Chondrocyte (in vitro differentiated cells): ENCODE measurements around the gene AKAP3. TPM values are rescaled to one million over a fixed set of nuclear protein-coding genes. Genes with fewer than 3 reads are reported as not detected.

Experiments
- DNase-seq: peaks from one replicate; pipeline ENCODE4 v3.0.0; 2021; ENCODE audit warnings: mixed read lengths, low spot score
- H3K27ac Mint-ChIP-seq: one replicate; pipeline ENCODE4 v1.8.0; 2021; ENCODE audit warnings: mild to moderate bottlenecking, moderate library complexity, mixed read lengths; ENCODE audit not compliant: unreplicated experiment
- H3K27me3 Mint-ChIP-seq: 2 replicates; pipeline ENCODE4 v1.8.0; 2021; ENCODE audit warnings: low read depth, mixed read lengths
- H3K36me3 Mint-ChIP-seq: 2 replicates; pipeline ENCODE4 v1.8.0; 2021; ENCODE audit warnings: low read depth, mixed read lengths
- H3K4me1 Mint-ChIP-seq: 2 replicates; pipeline ENCODE4 v1.8.0; 2021; ENCODE audit warnings: low read depth, mild to moderate bottlenecking, mixed read lengths
- H3K4me3 Mint-ChIP-seq: one replicate; pipeline ENCODE4 v1.8.0; 2021; ENCODE audit warnings: mild to moderate bottlenecking, moderate library complexity, mixed read lengths; ENCODE audit not compliant: unreplicated experiment
- H3K9me3 Mint-ChIP-seq: 2 replicates; pipeline ENCODE4 v1.8.0; 2021; ENCODE audit warnings: low read depth, mixed read lengths
- CTCF ChIP-seq: fragments of 200-600 bp; sonication (generic); IDR thresholded peaks from 2 replicates; pipeline ENCODE4 v1.5.0; 2021; ENCODE audit warnings: antibody characterized with exemption, mild to moderate bottlenecking, moderate library complexity
- total RNA-seq: library from RNA; stranded (reverse); gene quantifications from 3 replicates; pipeline ENCODE4 v1.2.1, GENCODE V29; 2021

The AKAP3 gene
- total RNA-seq, 1 donor from 2014 or later = 0.57 TPM

DNA sequence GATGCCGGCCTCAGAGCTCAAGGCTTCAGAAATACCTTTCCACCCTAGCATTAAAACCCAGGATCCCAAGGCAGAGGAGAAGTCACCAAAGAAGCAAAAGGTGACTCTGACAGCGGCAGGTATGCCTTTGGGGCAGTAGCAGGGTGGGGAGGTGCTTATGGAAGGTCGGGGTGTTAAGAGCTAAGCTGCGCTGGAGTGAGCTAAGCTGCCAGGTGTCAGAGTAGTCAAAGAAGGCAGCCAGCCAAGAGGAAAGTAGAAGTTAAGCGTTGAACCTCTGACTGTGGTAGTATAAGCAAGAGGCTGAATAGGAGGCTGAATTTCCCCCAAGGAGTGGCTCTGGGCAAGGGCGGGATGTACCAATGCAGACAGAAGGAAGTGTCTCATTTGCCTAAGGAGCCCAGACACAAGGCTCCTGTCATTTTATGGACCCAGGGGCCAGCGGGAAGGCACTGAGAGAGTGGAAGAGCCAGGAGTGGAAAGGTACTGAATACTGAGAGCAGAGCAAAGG, 57.6 kb downstream of the AKAP3 start:
- peaks cover 12% of the 10 kb centered on the region for H3K27me3 Mint-ChIP-seq
- no peak overlapping the region for H3K27ac Mint-ChIP-seq
- no peak for DNase-seq

GRCh38 chr12:4589941-4590340, 58.9 kb downstream of the AKAP3 start:
- H3K27ac Mint-ChIP-seq = no peak overlapping the region
- no peak overlapping the region for H3K4me3 Mint-ChIP-seq
- DNase-seq = no peak
- peaks cover 10% of the 10 kb centered on the region for H3K27me3 Mint-ChIP-seq
- no peaks in the 10 kb centered on the region for H3K4me1 Mint-ChIP-seq
- H3K9me3 Mint-ChIP-seq = peaks cover 2% of the 10 kb centered on the region
- no peak for TF ChIP-seq CTCF
- H3K36me3 Mint-ChIP-seq = no peaks in the 10 kb centered on the region

More for the DNA sequence above, 57.6 kb downstream of the AKAP3 start:
- Mint-ChIP-seq H3K36me3 (no peaks in the 10 kb centered on the region), H3K9me3 (peaks cover 2% of the 10 kb centered on the region), H3K4me3 (no peak overlapping the region), H3K4me1 (no peaks in the 10 kb centered on the region)
- no peak for TF ChIP-seq CTCF

- Mint-ChIP-seq H3K4me1 (no peaks in the 10 kb centered on the region), H3K9me3 (peaks cover 2% of the 10 kb centered on the region), H3K27me3 (peaks cover 5% of the 10 kb centered on the region), H3K27ac (no peak overlapping the region), H3K36me3 (no peaks in the 10 kb centered on the region), H3K4me3 (no peak overlapping the region)
- no peak for TF ChIP-seq CTCF
- DNase-seq = no peak
These were observed 59.9 kb downstream of the AKAP3 start for GRCh38 chr12:4588916-4589315.

DNA sequence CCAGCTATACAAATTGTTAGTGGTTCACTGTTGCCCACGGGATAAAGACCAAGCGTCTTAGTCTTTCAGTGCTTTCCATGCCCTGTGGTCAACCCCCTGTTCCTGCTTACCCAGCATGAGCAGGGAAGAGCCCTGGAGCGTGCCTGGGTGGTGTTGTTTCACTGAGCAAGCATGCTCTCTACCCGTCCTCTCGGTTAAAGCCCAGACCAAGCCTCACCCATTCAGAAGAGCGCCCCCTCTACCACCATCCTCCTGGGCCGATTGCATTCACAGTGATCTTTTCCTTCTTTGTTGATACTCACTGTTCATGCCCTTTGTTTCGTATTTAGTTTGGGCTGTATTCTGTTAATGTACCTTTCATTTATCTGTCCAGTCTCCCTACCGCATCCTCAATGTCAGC, 61.7 kb downstream of the AKAP3 start:
- DNase-seq = no peak
- Mint-ChIP-seq H3K27me3 (peaks cover 5% of the 10 kb centered on the region), H3K36me3 (no peaks in the 10 kb centered on the region)

DNA sequence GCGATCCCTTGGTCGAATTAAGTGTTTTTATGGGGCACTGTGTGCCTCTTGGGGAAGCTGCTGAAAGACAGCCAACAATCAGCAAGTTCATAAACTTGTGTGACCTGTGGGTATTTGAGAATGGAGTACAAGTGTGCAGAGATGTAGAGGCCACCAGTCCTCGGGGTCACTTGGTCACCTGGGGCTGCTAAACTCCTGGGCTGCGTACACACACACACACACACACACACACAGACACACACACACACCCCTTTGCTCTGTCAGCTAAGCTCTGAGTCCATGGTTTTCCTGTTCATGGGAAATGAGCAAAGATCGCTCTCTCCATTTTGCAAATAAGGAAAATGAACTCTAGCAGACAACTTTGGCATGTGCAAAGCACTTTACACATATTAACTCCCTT, 62.4 kb downstream of the AKAP3 start:
- Mint-ChIP-seq H3K27ac (no peak overlapping the region), H3K4me3 (no peak overlapping the region), H3K27me3 (peaks cover 5% of the 10 kb centered on the region), H3K4me1 (no peaks in the 10 kb centered on the region), H3K36me3 (no peaks in the 10 kb centered on the region), H3K9me3 (peaks cover 2% of the 10 kb centered on the region)
- no peak for TF ChIP-seq CTCF
- DNase-seq = no peak

More for the DNA sequence above, 61.7 kb downstream of the AKAP3 start:
- Mint-ChIP-seq H3K9me3 (peaks cover 2% of the 10 kb centered on the region), H3K4me3 (no peak overlapping the region), H3K27ac (no peak overlapping the region), H3K4me1 (no peaks in the 10 kb centered on the region)
- TF ChIP-seq CTCF = no peak
